ENCODE results near the gene BPIFA3. TPM values are rescaled to one million over a fixed set of nuclear protein-coding genes. Genes with fewer than 3 reads are reported as not detected.

Gene BPIFA3
- polyA plus RNA-seq, 3 donors, result not detected

GRCh38 chr20:33192912-33193501 lies 24.1 kb upstream of the BPIFA3 start:
- Histone ChIP-seq H3K79me2 (ENCODE audit: insufficient read depth, low read length) (no peaks in the 10 kb centered on the region), H3K27me3 (ENCODE audit: control insufficient read depth in 2 of 2, insufficient read depth in 2 of 2, low read length in 2 of 2) (no peaks in the 10 kb centered on the region), H3K4me2 (replicated peaks; ENCODE audit: extremely low read depth, low read length, poor library complexity, severe bottlenecking) (no peak overlapping the region), H3K36me3 (replicated peaks in 1 of 2; ENCODE audit: control insufficient read depth in 1 of 2, insufficient read depth in 2 of 2, low read length in 2 of 2) (no peaks in the 10 kb centered on the region), H3K27ac (ENCODE audit: low read depth in 1 of 2, low read length in 2 of 2) (no peak overlapping the region), H3K9me3 (replicated peaks in 1 of 2; ENCODE audit: control insufficient read depth in 1 of 2, insufficient read depth in 1 of 2, low read length in 2 of 2) (no peaks in the 10 kb centered on the region), H4K20me1 (ENCODE audit: insufficient read depth, low read length) (no peaks in the 10 kb centered on the region), H2AFZ (ENCODE audit: insufficient read depth, low read depth, low read length, poor library complexity, severe bottlenecking) (no peak overlapping the region), H3K4me3 (replicated peaks in 1 of 3; ENCODE audit: low read depth in 2 of 3, low read length in 3 of 3) (no peak overlapping the region), H3K4me1 (ENCODE audit: control insufficient read depth in 1 of 2, insufficient read depth in 2 of 2, low read length in 2 of 2) (no peaks in the 10 kb centered on the region), H3K9ac (ENCODE audit: insufficient read depth, low read length, poor library complexity, severe bottlenecking) (no peak overlapping the region)
- no peak for TF ChIP-seq CTCF (IDR thresholded peaks at IDR 0.05)
- Mint-ChIP-seq H3K4me3 (no peak overlapping the region), H3K27ac (no peak overlapping the region), H3K4me1 (no peaks in the 10 kb centered on the region), H3K36me3 (no peaks in the 10 kb centered on the region), H3K27me3 (ENCODE audit: low read depth in 3 of 3) (peaks cover 2 to 5% (median 5%) of the 10 kb centered on the region in 3 donors), H3K9me3 (no peaks in the 10 kb centered on the region)
- DNase-seq, result no peak
- intact Hi-C loops (cut with micrococcal nuclease), result no loop called here
- WGBS (ENCODE audit: insufficient coverage), result 60% methylated on average over 1 of the region's 8 CpGs

GRCh38 chr20:33199026-33199425 lies 18.1 kb upstream of the BPIFA3 start:
- H3K4me3 ChIP-seq (replicated peaks in 1 of 3; ENCODE audit: low read depth in 2 of 3, low read length in 3 of 3), result no peak overlapping the region
- no peaks in the 10 kb centered on the region for H3K36me3 ChIP-seq (replicated peaks in 1 of 2; ENCODE audit: control insufficient read depth in 1 of 2, insufficient read depth in 2 of 2, low read length in 2 of 2)
- WGBS (ENCODE audit: insufficient coverage), result 89% methylated on average over 1 of the region's 3 CpGs
- H3K9me3 ChIP-seq (replicated peaks in 1 of 2; ENCODE audit: control insufficient read depth in 1 of 2, insufficient read depth in 1 of 2, low read length in 2 of 2), result no peaks in the 10 kb centered on the region
- H3K27ac Mint-ChIP-seq, result no peak overlapping the region
- H3K9ac ChIP-seq (ENCODE audit: insufficient read depth, low read length, poor library complexity, severe bottlenecking), result no peak overlapping the region
- peaks cover 5 to 14% (median 6%) of the 10 kb centered on the region in 3 donors for H3K27me3 Mint-ChIP-seq (ENCODE audit: low read depth in 3 of 3)
- no peaks in the 10 kb centered on the region for H3K27me3 ChIP-seq (ENCODE audit: control insufficient read depth in 2 of 2, insufficient read depth in 2 of 2, low read length in 2 of 2)
- no peaks in the 10 kb centered on the region for H3K79me2 ChIP-seq (ENCODE audit: insufficient read depth, low read length)
- no peak overlapping the region for H3K4me2 ChIP-seq (replicated peaks; ENCODE audit: extremely low read depth, low read length, poor library complexity, severe bottlenecking)
- no peak overlapping the region for H2AFZ ChIP-seq (ENCODE audit: insufficient read depth, low read depth, low read length, poor library complexity, severe bottlenecking)
- no peak for TF ChIP-seq CTCF (IDR thresholded peaks at IDR 0.05)
- no peaks in the 10 kb centered on the region for H4K20me1 ChIP-seq (ENCODE audit: insufficient read depth, low read length)
- DNase-seq, result no peak
- H3K4me1 Mint-ChIP-seq, result no peaks in the 10 kb centered on the region
- no peaks in the 10 kb centered on the region for H3K4me1 ChIP-seq (ENCODE audit: control insufficient read depth in 1 of 2, insufficient read depth in 2 of 2, low read length in 2 of 2)
- no peak overlapping the region for H3K4me3 Mint-ChIP-seq
- H3K27ac ChIP-seq (ENCODE audit: low read depth in 1 of 2, low read length in 2 of 2), result no peak overlapping the region
- intact Hi-C loops (cut with micrococcal nuclease), result no loop called here
- H3K9me3 Mint-ChIP-seq, result no peaks in the 10 kb centered on the region
- no peaks in the 10 kb centered on the region for H3K36me3 Mint-ChIP-seq
